Uterus (tissue), 4 donors: Measurements from ENCODE around the gene CTNND2. TPM values are rescaled to one million over a fixed set of nuclear protein-coding genes. Genes with fewer than 3 reads are reported as not detected.

Experiments
- DNase-seq, 2 donors: peaks; one replicate each; pipeline ENCODE4 v3.0.0-alpha.2; 2019 to 2020
- H3K27ac ChIP-seq, 2 donors: fragments of 200-600 bp; sonication (generic); 1 replicate in 1 of 2; 2 replicates in 1 of 2; pipeline ENCODE4 v1.5.1; 2016 to 2018
- H3K27me3 ChIP-seq, 2 donors: fragments of 200-600 bp; sonication (generic); one replicate each; pipeline ENCODE4 v1.5.1; 2018 to 2019; ENCODE audit warnings: control low read depth in 1 of 2
- H3K36me3 ChIP-seq, 2 donors: fragments of 200-600 bp; sonication (generic); one replicate each; pipeline ENCODE4 v1.5.1; 2019; ENCODE audit warnings: control low read depth in 1 of 2
- H3K4me1 ChIP-seq, 2 donors: fragments of 200-600 bp; sonication (generic); one replicate each; pipeline ENCODE4 v1.5.1; 2018 to 2019; ENCODE audit warnings: control low read depth in 1 of 2
- H3K4me3 ChIP-seq, 2 donors: fragments of 200-600 bp; sonication (generic); 1 replicate in 1 of 2; 2 replicates in 1 of 2; pipeline ENCODE4 v1.5.1; 2018 to 2019; ENCODE audit warnings: mild to moderate bottlenecking in 1 of 2
- H3K9me3 ChIP-seq, 2 donors: fragments of 200-600 bp; sonication (generic); one replicate each; pipeline ENCODE4 v1.5.1; 2019; ENCODE audit warnings: control low read depth in 1 of 2
- POLR2A ChIP-seq, 2 donors: fragments of 450-650 bp; IDR thresholded peaks; one replicate each; pipeline ENCODE4 v1.6.1; 2016; ENCODE audit warnings: antibody characterized with exemption in 2 of 2, mild to moderate bottlenecking in 1 of 2, moderate library complexity in 1 of 2
- intact Hi-C: fragments of 100-400 bp; cut with DNase I; formaldehyde crosslinking; loops from one replicate; pipeline ENCODE4 v1.15.1; 2023; ENCODE audit warnings: low total_unique reads
- total RNA-seq, 4 donors: library from RNA; depleted of rRNA in 3 of 4; stranded (reverse); fragments of >200 nt in 3 of 4; gene quantifications; one replicate each; pipeline versions ENCODE4 v1.1.0 to v1.2.4, GENCODE V29; 2014 to 2023
- TF ChIP-seq, protein P1 (sequence below), 4 experiments: fragments of 200-600 bp in 2 of 4; fragments of 450-650 bp in 2 of 4; sonication (generic) in 2 of 4; IDR thresholded peaks; one replicate each; pipeline ENCODE4 v1.5.1; 2016 to 2019; ENCODE audit warnings: antibody characterized with exemption in 4 of 4, mild to moderate bottlenecking in 2 of 4, moderate library complexity in 1 of 4
- donor health status: DM: yes; HTN: yes; CAD: no.

Gene CTNND2
- total RNA-seq, 4 donors from 2014 or later, result 0.49 to 1.2 TPM; not detected in 2

DNA sequence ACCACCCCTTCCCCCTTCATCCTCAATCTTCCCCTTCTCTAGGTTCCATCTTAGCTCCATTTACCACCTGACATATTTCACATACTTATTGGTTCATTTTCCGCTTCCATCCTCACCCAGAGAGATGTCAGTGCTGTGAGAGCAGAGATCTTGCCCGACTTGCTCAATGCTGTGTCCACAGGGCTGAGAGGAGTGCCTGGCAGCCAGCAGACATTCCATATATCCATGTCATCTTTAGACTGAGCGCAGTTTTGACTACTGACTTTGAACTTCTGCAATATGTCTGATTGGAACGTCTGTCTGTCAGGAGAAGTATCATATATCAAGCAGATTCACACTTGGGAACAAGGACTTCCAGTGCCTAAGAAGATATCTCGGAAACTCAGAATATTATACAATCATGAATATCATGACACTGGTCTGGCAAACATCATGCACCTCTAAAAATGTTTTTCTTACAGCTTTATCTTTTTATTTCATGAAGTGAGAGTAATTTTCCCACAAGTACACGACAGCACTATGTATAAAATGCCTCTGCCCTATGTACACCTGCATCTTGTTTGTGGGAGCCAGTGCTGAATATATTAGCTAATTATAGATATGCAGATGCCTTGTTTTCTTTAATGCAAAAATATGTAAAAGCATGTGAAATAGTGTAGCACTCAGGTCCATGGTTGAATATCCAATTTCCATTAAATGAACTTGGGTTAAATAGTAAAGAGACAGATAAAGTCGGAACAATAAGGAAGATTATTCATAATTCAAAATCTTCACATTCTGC, 689.2 kb downstream of the CTNND2 start:
- intact Hi-C loops, result no loop called here
- TF ChIP-seq, protein P1, sequence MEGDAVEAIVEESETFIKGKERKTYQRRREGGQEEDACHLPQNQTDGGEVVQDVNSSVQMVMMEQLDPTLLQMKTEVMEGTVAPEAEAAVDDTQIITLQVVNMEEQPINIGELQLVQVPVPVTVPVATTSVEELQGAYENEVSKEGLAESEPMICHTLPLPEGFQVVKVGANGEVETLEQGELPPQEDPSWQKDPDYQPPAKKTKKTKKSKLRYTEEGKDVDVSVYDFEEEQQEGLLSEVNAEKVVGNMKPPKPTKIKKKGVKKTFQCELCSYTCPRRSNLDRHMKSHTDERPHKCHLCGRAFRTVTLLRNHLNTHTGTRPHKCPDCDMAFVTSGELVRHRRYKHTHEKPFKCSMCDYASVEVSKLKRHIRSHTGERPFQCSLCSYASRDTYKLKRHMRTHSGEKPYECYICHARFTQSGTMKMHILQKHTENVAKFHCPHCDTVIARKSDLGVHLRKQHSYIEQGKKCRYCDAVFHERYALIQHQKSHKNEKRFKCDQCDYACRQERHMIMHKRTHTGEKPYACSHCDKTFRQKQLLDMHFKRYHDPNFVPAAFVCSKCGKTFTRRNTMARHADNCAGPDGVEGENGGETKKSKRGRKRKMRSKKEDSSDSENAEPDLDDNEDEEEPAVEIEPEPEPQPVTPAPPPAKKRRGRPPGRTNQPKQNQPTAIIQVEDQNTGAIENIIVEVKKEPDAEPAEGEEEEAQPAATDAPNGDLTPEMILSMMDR (IDR thresholded peaks at IDR 0.05), result no peak
- TF ChIP-seq POLR2A (IDR thresholded peaks at IDR 0.05), result no peak
- H3K4me3 ChIP-seq, result no peak overlapping the region
- H3K4me1 ChIP-seq, result no peaks in the 10 kb centered on the region
- no peaks in the 10 kb centered on the region for H3K36me3 ChIP-seq
- no peak for DNase-seq
- H3K9me3 ChIP-seq, result no peaks in the 10 kb centered on the region
- no peaks in the 10 kb centered on the region for H3K27me3 ChIP-seq
- H3K27ac ChIP-seq, result no peak overlapping the region

DNA sequence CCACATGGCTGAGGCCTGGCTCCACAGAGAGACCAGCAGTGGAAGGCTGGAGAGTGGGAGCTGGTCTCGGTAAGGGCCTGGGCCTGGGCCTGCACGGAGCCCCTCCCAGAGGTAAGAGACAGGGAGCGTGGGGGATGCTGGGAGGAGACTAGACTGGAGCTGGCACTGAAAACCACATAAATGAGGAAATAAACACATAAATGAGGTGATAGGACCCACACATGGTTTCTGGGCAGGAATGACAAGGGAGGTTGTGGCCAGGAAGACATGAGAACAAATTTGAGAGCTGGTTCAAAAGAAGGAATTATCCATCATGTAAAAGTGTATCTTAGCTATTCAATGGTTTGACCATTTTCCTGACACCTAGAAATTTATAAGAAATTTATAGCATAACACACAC, 691.5 kb downstream of the CTNND2 start:
- no peak for DNase-seq
- Histone ChIP-seq H3K27me3 (no peaks in the 10 kb centered on the region), H3K4me1 (no peaks in the 10 kb centered on the region), H3K4me3 (no peak overlapping the region), H3K9me3 (no peaks in the 10 kb centered on the region), H3K27ac (no peak overlapping the region), H3K36me3 (no peaks in the 10 kb centered on the region)
- intact Hi-C loops, result no loop called here
- no peak for TF ChIP-seq POLR2A (IDR thresholded peaks at IDR 0.05)
- TF ChIP-seq, protein P1 (IDR thresholded peaks at IDR 0.05), result no peak

DNA sequence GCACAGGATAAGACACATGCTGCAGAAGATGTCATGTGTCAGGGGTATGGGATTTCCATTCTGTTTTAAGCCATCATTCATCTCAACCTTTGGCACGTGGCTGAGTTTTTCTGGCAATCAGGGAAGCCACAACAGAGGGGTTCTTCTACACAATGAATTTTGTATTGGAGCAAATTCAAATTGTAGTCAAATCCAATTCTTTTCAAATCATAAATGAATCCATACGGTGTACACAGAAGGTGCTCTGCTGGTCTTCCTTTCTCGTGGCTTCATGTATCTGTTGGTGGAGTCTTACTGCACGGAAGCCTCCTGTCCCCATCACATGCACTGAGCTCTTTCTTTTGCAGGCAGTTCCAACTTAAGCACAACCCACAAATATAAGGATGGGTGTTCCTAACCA, 706.5 kb downstream of the CTNND2 start:
- no peaks in the 10 kb centered on the region for H3K27me3 ChIP-seq
- no peaks in the 10 kb centered on the region for H3K4me1 ChIP-seq
- TF ChIP-seq POLR2A (IDR thresholded peaks at IDR 0.05), result no peak
- TF ChIP-seq, protein P1 (IDR thresholded peaks at IDR 0.05), result no peak
- no peak overlapping the region for H3K27ac ChIP-seq
- H3K36me3 ChIP-seq, result no peaks in the 10 kb centered on the region
- H3K9me3 ChIP-seq, result no peaks in the 10 kb centered on the region
- DNase-seq, result no peak
- H3K4me3 ChIP-seq, result no peak overlapping the region
- intact Hi-C loops, result no loop called here

DNA sequence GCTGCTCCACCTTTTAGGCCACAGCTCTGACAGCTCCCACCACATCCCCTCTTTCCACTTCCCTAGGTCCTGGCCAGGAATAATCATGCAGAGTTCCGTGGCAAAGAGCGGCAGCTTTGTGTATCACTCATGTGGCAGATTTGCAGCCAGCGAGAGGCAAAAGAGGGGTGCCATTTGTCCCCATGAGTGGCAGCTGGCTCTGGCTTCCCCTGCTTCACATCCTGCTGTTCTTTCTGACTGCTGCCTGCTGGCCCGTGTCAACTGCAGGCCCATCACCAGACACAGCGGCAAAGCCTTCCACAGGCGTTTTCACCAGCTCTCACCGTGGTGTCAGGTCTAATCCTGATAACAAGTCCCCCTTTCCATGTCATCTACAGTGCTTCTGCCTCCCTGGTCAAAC, 712.6 kb downstream of the CTNND2 start:
- Histone ChIP-seq H3K27ac (no peak overlapping the region), H3K27me3 (no peaks in the 10 kb centered on the region), H3K36me3 (no peaks in the 10 kb centered on the region), H3K4me1 (no peaks in the 10 kb centered on the region), H3K9me3 (no peaks in the 10 kb centered on the region), H3K4me3 (no peak overlapping the region)
- DNase-seq, result no peak
- TF ChIP-seq, protein P1 (IDR thresholded peaks at IDR 0.05), result no peak
- no peak for TF ChIP-seq POLR2A (IDR thresholded peaks at IDR 0.05)
- intact Hi-C loops, result no loop called here

DNA sequence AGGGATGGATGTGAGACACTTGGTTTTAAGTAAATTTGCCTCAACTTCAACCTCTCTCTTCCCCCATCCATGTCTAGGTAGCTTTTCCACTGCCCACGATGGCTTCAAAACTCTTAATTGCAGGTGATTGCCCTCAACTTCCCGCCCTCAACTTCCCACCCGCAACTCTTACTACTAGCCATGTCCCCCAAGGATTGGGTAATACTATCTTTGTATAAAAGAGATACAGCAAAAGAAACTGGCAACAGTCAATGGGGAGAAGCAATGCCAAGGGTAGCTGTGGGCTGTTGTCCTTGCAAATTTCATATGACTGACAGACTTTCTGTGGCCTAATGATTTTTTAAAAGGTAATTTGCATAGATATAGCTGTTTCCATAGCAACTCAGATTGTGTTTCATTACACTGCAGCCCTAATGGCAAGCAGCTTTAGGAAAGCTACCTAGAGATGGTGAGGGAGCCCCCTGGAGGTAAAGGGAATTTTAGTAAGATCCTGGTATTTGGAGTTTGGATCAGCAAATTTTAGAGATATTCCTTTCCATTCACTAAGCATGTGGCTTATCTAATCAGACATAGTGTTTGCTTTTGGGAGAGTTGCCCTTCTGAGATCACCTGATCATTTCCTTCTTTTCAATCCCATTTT, 721.7 kb downstream of the CTNND2 start:
- H3K36me3 ChIP-seq, result no peaks in the 10 kb centered on the region
- TF ChIP-seq POLR2A (IDR thresholded peaks at IDR 0.05), result no peak
- TF ChIP-seq, protein P1 (IDR thresholded peaks at IDR 0.05), result peak; percentile 12 to 39 (median 24)
- DNase-seq, result no peak
- no peaks in the 10 kb centered on the region for H3K27me3 ChIP-seq
- H3K4me3 ChIP-seq, result no peak overlapping the region
- no peak overlapping the region for H3K27ac ChIP-seq
- intact Hi-C loops, result no loop called here
- H3K4me1 ChIP-seq, result no peaks in the 10 kb centered on the region
- no peaks in the 10 kb centered on the region for H3K9me3 ChIP-seq
